ENCODE data around the gene SKAP1. TPM values are rescaled to one million over a fixed set of nuclear protein-coding genes. Genes with fewer than 3 reads are reported as not detected.
"Not testable (repeated sequence)": the region's sequence is repeated elsewhere in the genome, so short reads cannot be mapped to it uniquely, and the experiment has no call there.

The SKAP1 gene
- polyA plus RNA-seq, 2 donors: 1.1 to 2.6 TPM

- H3K4me1 ChIP-seq (ENCODE audit: control insufficient read depth in 2 of 2, insufficient read depth in 2 of 2, low read length in 1 of 2): no peaks in the 10 kb centered on the region
- H3K27ac ChIP-seq (ENCODE audit: low read depth in 2 of 2, low read length in 1 of 2): no peak overlapping the region
- no peaks in the 10 kb centered on the region for H3K9me3 ChIP-seq (ENCODE audit: control insufficient read depth in 2 of 2, insufficient read depth in 1 of 2, low read depth in 1 of 2, low read length in 1 of 2)
- no peaks in the 10 kb centered on the region for H3K27me3 ChIP-seq (ENCODE audit: control insufficient read depth in 1 of 2, insufficient read depth in 2 of 2, low read length in 2 of 2)
- H3K36me3 ChIP-seq (ENCODE audit: control insufficient read depth in 2 of 2, insufficient read depth in 2 of 2, low read length in 1 of 2): no peaks in the 10 kb centered on the region
- H3K4me3 ChIP-seq (ENCODE audit: low read depth in 1 of 2, low read length in 2 of 2): no peak overlapping the region
Measured at GRCh38 chr17:48223945-48224344, 206.1 kb downstream of the SKAP1 start.

GRCh38 chr17:48219617-48220016 lies 210.4 kb downstream of the SKAP1 start:
- Histone ChIP-seq H3K27ac (ENCODE audit: low read depth in 2 of 2, low read length in 1 of 2) (no peak overlapping the region), H3K27me3 (ENCODE audit: control insufficient read depth in 1 of 2, insufficient read depth in 2 of 2, low read length in 2 of 2) (no peaks in the 10 kb centered on the region), H3K36me3 (ENCODE audit: control insufficient read depth in 2 of 2, insufficient read depth in 2 of 2, low read length in 1 of 2) (no peaks in the 10 kb centered on the region), H3K9me3 (ENCODE audit: control insufficient read depth in 2 of 2, insufficient read depth in 1 of 2, low read depth in 1 of 2, low read length in 1 of 2) (no peaks in the 10 kb centered on the region), H3K4me1 (ENCODE audit: control insufficient read depth in 2 of 2, insufficient read depth in 2 of 2, low read length in 1 of 2) (no peaks in the 10 kb centered on the region), H3K4me3 (ENCODE audit: low read depth in 1 of 2, low read length in 2 of 2) (no peak overlapping the region)
- 23 to 26% methylated on average over 1 of the region's 1 CpG for WGBS, 2 donors

- H3K36me3 ChIP-seq (ENCODE audit: control insufficient read depth in 2 of 2, insufficient read depth in 2 of 2, low read length in 1 of 2): no peaks in the 10 kb centered on the region
- H3K27me3 ChIP-seq (ENCODE audit: control insufficient read depth in 1 of 2, insufficient read depth in 2 of 2, low read length in 2 of 2): no peaks in the 10 kb centered on the region
- H3K4me1 ChIP-seq (ENCODE audit: control insufficient read depth in 2 of 2, insufficient read depth in 2 of 2, low read length in 1 of 2): no peaks in the 10 kb centered on the region
- no peak overlapping the region for H3K4me3 ChIP-seq (ENCODE audit: low read depth in 1 of 2, low read length in 2 of 2)
- no peaks in the 10 kb centered on the region for H3K9me3 ChIP-seq (ENCODE audit: control insufficient read depth in 2 of 2, insufficient read depth in 1 of 2, low read depth in 1 of 2, low read length in 1 of 2)
- 29 to 54% methylated on average over 1 of the region's 1 CpG for WGBS, 2 donors
- H3K27ac ChIP-seq (ENCODE audit: low read depth in 2 of 2, low read length in 1 of 2): no peak overlapping the region
Measured at GRCh38 chr17:48215583-48216139, 214.4 kb downstream of the SKAP1 start.

- WGBS, 2 donors: 50 to 61% methylated on average over 2 of the region's 2 CpGs
- no peaks in the 10 kb centered on the region for H3K36me3 ChIP-seq (ENCODE audit: control insufficient read depth in 2 of 2, insufficient read depth in 2 of 2, low read length in 1 of 2)
- no peak overlapping the region for H3K27ac ChIP-seq (ENCODE audit: low read depth in 2 of 2, low read length in 1 of 2)
- H3K9me3 ChIP-seq (ENCODE audit: control insufficient read depth in 2 of 2, insufficient read depth in 1 of 2, low read depth in 1 of 2, low read length in 1 of 2): no peaks in the 10 kb centered on the region
- no peaks in the 10 kb centered on the region for H3K4me1 ChIP-seq (ENCODE audit: control insufficient read depth in 2 of 2, insufficient read depth in 2 of 2, low read length in 1 of 2)
- no peaks in the 10 kb centered on the region for H3K27me3 ChIP-seq (ENCODE audit: control insufficient read depth in 1 of 2, insufficient read depth in 2 of 2, low read length in 2 of 2)
- no peak overlapping the region for H3K4me3 ChIP-seq (ENCODE audit: low read depth in 1 of 2, low read length in 2 of 2)
Measured at GRCh38 chr17:48213797-48214196, 216.2 kb downstream of the SKAP1 start.

GRCh38 chr17:48211787-48212186 lies 218.2 kb downstream of the SKAP1 start:
- no peak overlapping the region for H3K4me3 ChIP-seq (ENCODE audit: low read depth in 1 of 2, low read length in 2 of 2)
- no peak overlapping the region for H3K27ac ChIP-seq (ENCODE audit: low read depth in 2 of 2, low read length in 1 of 2)
- H3K9me3 ChIP-seq (ENCODE audit: control insufficient read depth in 2 of 2, insufficient read depth in 1 of 2, low read depth in 1 of 2, low read length in 1 of 2): no peaks in the 10 kb centered on the region
- no peaks in the 10 kb centered on the region for H3K4me1 ChIP-seq (ENCODE audit: control insufficient read depth in 2 of 2, insufficient read depth in 2 of 2, low read length in 1 of 2)
- no peaks in the 10 kb centered on the region for H3K27me3 ChIP-seq (ENCODE audit: control insufficient read depth in 1 of 2, insufficient read depth in 2 of 2, low read length in 2 of 2)
- whole genome bisulfite sequencing, 2 donors: 82 to 88% methylated on average over 4 of the region's 4 CpGs
- no peaks in the 10 kb centered on the region for H3K36me3 ChIP-seq (ENCODE audit: control insufficient read depth in 2 of 2, insufficient read depth in 2 of 2, low read length in 1 of 2)

- no peaks in the 10 kb centered on the region for H3K9me3 ChIP-seq (ENCODE audit: control insufficient read depth in 2 of 2, insufficient read depth in 1 of 2, low read depth in 1 of 2, low read length in 1 of 2)
- no peaks in the 10 kb centered on the region for H3K36me3 ChIP-seq (ENCODE audit: control insufficient read depth in 2 of 2, insufficient read depth in 2 of 2, low read length in 1 of 2)
- H3K27me3 ChIP-seq (ENCODE audit: control insufficient read depth in 1 of 2, insufficient read depth in 2 of 2, low read length in 2 of 2): no peaks in the 10 kb centered on the region
- H3K4me1 ChIP-seq (ENCODE audit: control insufficient read depth in 2 of 2, insufficient read depth in 2 of 2, low read length in 1 of 2): no peaks in the 10 kb centered on the region
- no peak overlapping the region for H3K27ac ChIP-seq (ENCODE audit: low read depth in 2 of 2, low read length in 1 of 2)
- no peak overlapping the region for H3K4me3 ChIP-seq (ENCODE audit: low read depth in 1 of 2, low read length in 2 of 2)
Measured at GRCh38 chr17:48211011-48211410, 219.0 kb downstream of the SKAP1 start.

- 93 to 94% methylated on average over 10 of the region's 10 CpGs for WGBS, 2 donors
- H3K27ac ChIP-seq (ENCODE audit: low read depth in 2 of 2, low read length in 1 of 2): no peak overlapping the region
- no peak overlapping the region for H3K4me3 ChIP-seq (ENCODE audit: low read depth in 1 of 2, low read length in 2 of 2)
- H3K36me3 ChIP-seq (ENCODE audit: control insufficient read depth in 2 of 2, insufficient read depth in 2 of 2, low read length in 1 of 2): no peaks in the 10 kb centered on the region
- H3K4me1 ChIP-seq (ENCODE audit: control insufficient read depth in 2 of 2, insufficient read depth in 2 of 2, low read length in 1 of 2): no peaks in the 10 kb centered on the region
- H3K9me3 ChIP-seq (ENCODE audit: control insufficient read depth in 2 of 2, insufficient read depth in 1 of 2, low read depth in 1 of 2, low read length in 1 of 2): no peaks in the 10 kb centered on the region
- no peaks in the 10 kb centered on the region for H3K27me3 ChIP-seq (ENCODE audit: control insufficient read depth in 1 of 2, insufficient read depth in 2 of 2, low read length in 2 of 2)
Measured at GRCh38 chr17:48209973-48210372, 220.0 kb downstream of the SKAP1 start.

GRCh38 chr17:48207776-48208544 lies 222.1 kb downstream of the SKAP1 start:
- Histone ChIP-seq H3K4me1 (ENCODE audit: control insufficient read depth in 2 of 2, insufficient read depth in 2 of 2, low read length in 1 of 2) (no peaks in the 10 kb centered on the region), H3K9me3 (ENCODE audit: control insufficient read depth in 2 of 2, insufficient read depth in 1 of 2, low read depth in 1 of 2, low read length in 1 of 2) (no peaks in the 10 kb centered on the region), H3K27ac (ENCODE audit: low read depth in 2 of 2, low read length in 1 of 2) (no peak overlapping the region), H3K4me3 (ENCODE audit: low read depth in 1 of 2, low read length in 2 of 2) (no peak overlapping the region), H3K36me3 (ENCODE audit: control insufficient read depth in 2 of 2, insufficient read depth in 2 of 2, low read length in 1 of 2) (no peaks in the 10 kb centered on the region), H3K27me3 (ENCODE audit: control insufficient read depth in 1 of 2, insufficient read depth in 2 of 2, low read length in 2 of 2) (no peaks in the 10 kb centered on the region)
- 48 to 56% methylated on average over 7 of the region's 7 CpGs for WGBS, 2 donors

GRCh38 chr17:48207036-48207435 lies 223.0 kb downstream of the SKAP1 start:
- not testable (repeated sequence) for H3K9me3 ChIP-seq (ENCODE audit: control insufficient read depth in 2 of 2, insufficient read depth in 1 of 2, low read depth in 1 of 2, low read length in 1 of 2); H3K4me1 ChIP-seq (ENCODE audit: control insufficient read depth in 2 of 2, insufficient read depth in 2 of 2, low read length in 1 of 2); H3K4me3 ChIP-seq (ENCODE audit: low read depth in 1 of 2, low read length in 2 of 2); H3K27me3 ChIP-seq (ENCODE audit: control insufficient read depth in 1 of 2, insufficient read depth in 2 of 2, low read length in 2 of 2); H3K36me3 ChIP-seq (ENCODE audit: control insufficient read depth in 2 of 2, insufficient read depth in 2 of 2, low read length in 1 of 2); H3K27ac ChIP-seq (ENCODE audit: low read depth in 2 of 2, low read length in 1 of 2)
- WGBS, 2 donors: 78 to 87% methylated on average over 4 of the region's 4 CpGs

- no peak overlapping the region for H3K27ac ChIP-seq (ENCODE audit: low read depth in 2 of 2, low read length in 1 of 2)
- no peak overlapping the region for H3K4me3 ChIP-seq (ENCODE audit: low read depth in 1 of 2, low read length in 2 of 2)
- no peaks in the 10 kb centered on the region for H3K36me3 ChIP-seq (ENCODE audit: control insufficient read depth in 2 of 2, insufficient read depth in 2 of 2, low read length in 1 of 2)
- no peaks in the 10 kb centered on the region for H3K9me3 ChIP-seq (ENCODE audit: control insufficient read depth in 2 of 2, insufficient read depth in 1 of 2, low read depth in 1 of 2, low read length in 1 of 2)
- H3K27me3 ChIP-seq (ENCODE audit: control insufficient read depth in 1 of 2, insufficient read depth in 2 of 2, low read length in 2 of 2): no peaks in the 10 kb centered on the region
- 68 to 72% methylated on average over 2 of the region's 2 CpGs for WGBS, 2 donors
- no peaks in the 10 kb centered on the region for H3K4me1 ChIP-seq (ENCODE audit: control insufficient read depth in 2 of 2, insufficient read depth in 2 of 2, low read length in 1 of 2)
Measured at GRCh38 chr17:48202959-48203358, 227.1 kb downstream of the SKAP1 start.
